OCI-LY3 (cell line): ENCODE data around the gene S100A6.

ENCODE experiments used
- H2AFZ ChIP-seq: fragments of 200-600, 300-600 bp; shearing (Covaris generic); 2 replicates; pipeline ENCODE4 v1.6.0; 2014; ENCODE audit warnings: antibody characterized with exemption, low read depth, low read length
- H3K27ac ChIP-seq: fragments of 200-600, 300-600 bp; sonication (generic); 2 replicates; pipeline ENCODE4 v1.5.1; 2014; ENCODE audit warnings: mild to moderate bottlenecking, low read length, moderate library complexity, mixed read lengths
- H3K27me3 ChIP-seq: fragments of 200-600, 300-600 bp; sonication (generic); 2 replicates; pipeline ENCODE4 v1.6.1; 2014; ENCODE audit warnings: low read depth, low read length, mixed read lengths
- H3K36me3 ChIP-seq: fragments of 200-600, 300-600 bp; sonication (generic); replicated peaks from 2 replicates; pipeline ENCODE3; 2014; ENCODE audit warnings: low read depth, low read length, mixed read lengths
- H3K4me1 ChIP-seq: fragments of 300-600, 200-600 bp; sonication (generic); 2 replicates; pipeline ENCODE4 v1.6.1; 2014; ENCODE audit warnings: low read length, mixed read lengths
- H3K4me2 ChIP-seq: fragments of 200-600, 300-600 bp; sonication (generic); 2 replicates; pipeline ENCODE4 v1.6.1; 2014; ENCODE audit warnings: low read length, mixed read lengths
- H3K4me3 ChIP-seq: fragments of 300-600, 200-600 bp; sonication (generic); 2 replicates; pipeline ENCODE4 v1.5.1; 2014; ENCODE audit warnings: antibody characterized with exemption, mild to moderate bottlenecking, low read length, moderate library complexity
- H3K79me2 ChIP-seq: fragments of 300-600, 200-600 bp; shearing (Covaris generic); 2 replicates; pipeline ENCODE4 v1.6.1; 2014; ENCODE audit warnings: mild to moderate bottlenecking, low read length, mixed read lengths
- H3K9ac ChIP-seq: fragments of 300-600, 200-600 bp; shearing (Covaris generic); 2 replicates; pipeline ENCODE4 v1.6.0; 2014; ENCODE audit warnings: mild to moderate bottlenecking, low read length, moderate library complexity
- H3K9me3 ChIP-seq: fragments of 200-600, 300-600 bp; shearing (Covaris generic); 2 replicates; pipeline ENCODE4 v1.6.1; 2014; ENCODE audit warnings: low read length, mixed read lengths; ENCODE audit not compliant: insufficient read depth
- H4K20me1 ChIP-seq: fragments of 200-600, 300-600 bp; sonication (generic); 2 replicates; pipeline ENCODE4 v1.6.1; 2016; ENCODE audit warnings: low read length, mixed read lengths; ENCODE audit not compliant: insufficient read depth
- EZH2phosphoT487 ChIP-seq: fragments of 200-600 bp; shearing (Covaris generic); IDR thresholded peaks from 2 replicates; pipeline ENCODE4 v1.6.1; 2018; ENCODE audit warnings: antibody characterized with exemption, mixed run types, low read depth
- TF ChIP-seq, protein P1 (sequence below): fragments of 200-600, 300-600 bp; sonication (generic); IDR thresholded peaks from 2 replicates; pipeline ENCODE4 v1.5.1; 2014; ENCODE audit warnings: antibody characterized with exemption, low read length, low read depth

S100A6 gene

DNA sequence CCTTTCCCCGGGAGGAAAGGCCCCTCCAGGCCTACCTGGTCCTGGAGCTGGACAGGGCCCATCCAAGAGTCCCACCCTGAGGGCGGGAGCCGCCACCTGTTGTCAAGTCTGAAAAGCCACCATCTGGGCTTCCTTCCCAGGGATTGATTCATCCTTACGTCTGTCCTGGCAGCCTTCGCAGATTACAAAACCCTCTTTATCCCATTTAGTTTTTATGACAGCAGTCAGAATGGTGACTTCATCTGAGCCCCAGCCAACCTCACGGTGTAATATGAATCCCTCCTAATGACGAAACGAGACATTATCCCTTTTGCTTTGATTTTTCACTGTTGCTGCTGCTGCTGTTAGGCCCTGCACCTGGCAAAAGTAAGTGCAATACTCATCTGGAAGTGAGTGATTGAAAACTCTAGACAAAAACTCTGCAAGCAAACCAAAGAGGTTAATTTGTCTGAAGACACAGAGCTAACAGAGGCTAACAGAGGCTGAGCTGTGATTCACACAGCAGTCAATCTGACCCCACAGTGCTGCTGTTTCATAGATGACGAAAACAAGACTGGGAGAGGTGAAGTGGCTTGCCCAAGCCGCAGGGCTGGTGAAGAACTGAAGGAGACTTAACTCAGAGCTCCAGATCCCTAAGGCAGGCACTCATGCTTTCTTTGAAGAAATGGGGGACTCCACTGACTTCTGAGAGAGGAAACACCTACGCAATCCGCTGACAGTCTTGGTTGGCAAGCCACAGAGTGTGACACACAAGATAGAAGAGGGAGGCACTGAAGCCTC lies 45.3 kb downstream of the S100A6 start:
- TF ChIP-seq EZH2phosphoT487, result no peak
- TF ChIP-seq, protein P1, sequence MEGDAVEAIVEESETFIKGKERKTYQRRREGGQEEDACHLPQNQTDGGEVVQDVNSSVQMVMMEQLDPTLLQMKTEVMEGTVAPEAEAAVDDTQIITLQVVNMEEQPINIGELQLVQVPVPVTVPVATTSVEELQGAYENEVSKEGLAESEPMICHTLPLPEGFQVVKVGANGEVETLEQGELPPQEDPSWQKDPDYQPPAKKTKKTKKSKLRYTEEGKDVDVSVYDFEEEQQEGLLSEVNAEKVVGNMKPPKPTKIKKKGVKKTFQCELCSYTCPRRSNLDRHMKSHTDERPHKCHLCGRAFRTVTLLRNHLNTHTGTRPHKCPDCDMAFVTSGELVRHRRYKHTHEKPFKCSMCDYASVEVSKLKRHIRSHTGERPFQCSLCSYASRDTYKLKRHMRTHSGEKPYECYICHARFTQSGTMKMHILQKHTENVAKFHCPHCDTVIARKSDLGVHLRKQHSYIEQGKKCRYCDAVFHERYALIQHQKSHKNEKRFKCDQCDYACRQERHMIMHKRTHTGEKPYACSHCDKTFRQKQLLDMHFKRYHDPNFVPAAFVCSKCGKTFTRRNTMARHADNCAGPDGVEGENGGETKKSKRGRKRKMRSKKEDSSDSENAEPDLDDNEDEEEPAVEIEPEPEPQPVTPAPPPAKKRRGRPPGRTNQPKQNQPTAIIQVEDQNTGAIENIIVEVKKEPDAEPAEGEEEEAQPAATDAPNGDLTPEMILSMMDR, result no peak
- Histone ChIP-seq H3K27ac (no peak overlapping the region), H4K20me1 (no peaks in the 10 kb centered on the region), H3K4me1 (no peaks in the 10 kb centered on the region), H3K27me3 (peaks cover 40% of the 10 kb centered on the region), H3K4me3 (no peak overlapping the region), H3K36me3 (no peaks in the 10 kb centered on the region), H3K9ac (no peak overlapping the region), H3K79me2 (no peaks in the 10 kb centered on the region), H3K4me2 (no peak overlapping the region), H3K9me3 (no peaks in the 10 kb centered on the region), H2AFZ (no peak overlapping the region)

DNA sequence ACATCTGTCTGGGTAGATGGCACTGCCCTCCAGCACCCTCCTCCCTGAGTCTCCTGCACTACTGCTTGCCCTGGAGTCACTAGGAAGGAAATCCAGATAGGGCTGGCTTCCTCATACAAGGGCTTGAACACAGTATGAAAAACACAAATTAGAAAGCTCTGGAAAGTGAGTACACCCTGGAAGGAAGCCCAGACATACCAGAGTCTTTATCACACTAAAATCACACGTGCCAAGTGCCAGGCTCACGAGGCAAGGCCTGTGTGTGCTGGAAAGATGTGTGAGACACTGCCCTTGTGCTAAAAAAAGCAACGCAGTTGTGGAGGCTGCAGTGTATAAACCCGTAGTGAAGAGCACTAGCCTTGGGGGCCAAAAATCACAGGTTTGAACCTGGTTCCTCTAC lies 47.1 kb downstream of the S100A6 start:
- Histone ChIP-seq H3K79me2 (no peaks in the 10 kb centered on the region), H3K36me3 (no peaks in the 10 kb centered on the region), H3K9me3 (no peaks in the 10 kb centered on the region), H3K4me2 (no peak overlapping the region), H3K4me3 (no peak overlapping the region), H3K27ac (no peak overlapping the region), H3K9ac (no peak overlapping the region), H2AFZ (no peak overlapping the region), H3K27me3 (peaks cover 52% of the 10 kb centered on the region), H4K20me1 (no peaks in the 10 kb centered on the region), H3K4me1 (peaks cover 4% of the 10 kb centered on the region)
- TF ChIP-seq, protein P1, result no peak
- no peak for TF ChIP-seq EZH2phosphoT487

DNA sequence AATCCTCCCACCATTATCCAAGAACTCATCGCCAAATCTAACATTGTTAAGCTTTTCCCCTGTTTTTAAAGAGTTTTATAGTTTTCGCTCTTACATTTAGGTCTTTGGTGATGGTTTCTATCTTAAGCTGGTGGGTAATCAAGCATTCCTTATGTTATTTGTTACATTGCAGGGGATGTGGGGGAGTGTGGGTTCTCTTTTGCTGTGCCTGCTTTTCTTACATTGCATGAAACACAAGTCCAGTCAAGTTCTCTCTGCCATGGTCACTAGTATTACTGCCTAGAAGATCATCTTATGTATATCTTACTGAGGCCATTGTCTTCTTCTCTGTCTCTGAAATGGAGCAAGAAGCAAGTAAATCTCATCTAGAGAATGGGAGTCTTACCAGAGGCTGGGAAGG lies 48.1 kb downstream of the S100A6 start:
- no peak overlapping the region for H3K4me2 ChIP-seq
- H4K20me1 ChIP-seq, result no peaks in the 10 kb centered on the region
- TF ChIP-seq, protein P1, result no peak
- no peak for TF ChIP-seq EZH2phosphoT487
- H3K27me3 ChIP-seq, result peaks cover 55% of the 10 kb centered on the region
- H3K4me3 ChIP-seq, result no peak overlapping the region
- no peaks in the 10 kb centered on the region for H3K9me3 ChIP-seq
- H3K36me3 ChIP-seq, result no peaks in the 10 kb centered on the region
- H3K9ac ChIP-seq, result no peak overlapping the region
- no peaks in the 10 kb centered on the region for H3K79me2 ChIP-seq
- peaks cover 7% of the 10 kb centered on the region for H3K4me1 ChIP-seq
- no peak overlapping the region for H3K27ac ChIP-seq
- no peak overlapping the region for H2AFZ ChIP-seq

DNA sequence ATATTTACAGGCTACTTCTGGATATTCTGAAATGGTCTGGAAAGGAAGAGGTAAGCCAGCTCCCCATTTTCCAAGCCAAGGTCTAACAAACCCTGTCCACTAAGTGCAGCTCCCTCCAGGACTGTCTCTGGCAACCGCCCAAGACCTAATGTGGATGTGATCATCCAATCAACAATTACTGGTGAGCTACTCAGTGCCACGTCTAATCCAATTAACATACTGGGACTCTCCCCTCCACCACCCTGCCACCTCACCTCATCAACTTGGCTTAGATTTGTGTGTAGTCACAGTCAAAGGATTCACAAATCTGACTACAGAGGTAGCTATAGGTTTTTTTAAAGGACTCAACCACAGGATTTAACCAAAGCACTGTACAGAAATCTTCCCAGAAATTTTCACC lies 49.9 kb downstream of the S100A6 start:
- H3K4me2 ChIP-seq, result no peak overlapping the region

More for the DNA sequence above, 49.9 kb downstream of the S100A6 start:
- no peaks in the 10 kb centered on the region for H3K36me3 ChIP-seq
- H3K4me1 ChIP-seq, result peaks cover 7% of the 10 kb centered on the region
- H3K9me3 ChIP-seq, result no peaks in the 10 kb centered on the region
- TF ChIP-seq, protein P1, result no peak
- no peak for TF ChIP-seq EZH2phosphoT487
- no peak overlapping the region for H3K27ac ChIP-seq
- no peak overlapping the region for H3K4me3 ChIP-seq
- H2AFZ ChIP-seq, result no peak overlapping the region
- no peak overlapping the region for H3K9ac ChIP-seq
- H3K27me3 ChIP-seq, result peaks cover 56% of the 10 kb centered on the region
- H3K79me2 ChIP-seq, result no peaks in the 10 kb centered on the region
- H4K20me1 ChIP-seq, result no peaks in the 10 kb centered on the region
